AG10803 (cell line): ENCODE data around the gene CD68.

Experiments
- DNase-seq: peaks from one replicate; pipeline ENCODE4 v3.0.0; 2010; ENCODE audit warnings: low read depth
- H3K4me3 ChIP-seq: 2 replicates; pipeline ENCODE4 v1.5.1; 2011; ENCODE audit warnings: mild to moderate bottlenecking, low read length, control low read depth
- TF ChIP-seq, protein P1 (sequence below): conservative IDR thresholded peaks from 2 replicates; pipeline ENCODE4 v1.5.1; 2011; ENCODE audit warnings: mild to moderate bottlenecking, low read length, control low read depth, inconsistent platforms

Gene CD68

DNA sequence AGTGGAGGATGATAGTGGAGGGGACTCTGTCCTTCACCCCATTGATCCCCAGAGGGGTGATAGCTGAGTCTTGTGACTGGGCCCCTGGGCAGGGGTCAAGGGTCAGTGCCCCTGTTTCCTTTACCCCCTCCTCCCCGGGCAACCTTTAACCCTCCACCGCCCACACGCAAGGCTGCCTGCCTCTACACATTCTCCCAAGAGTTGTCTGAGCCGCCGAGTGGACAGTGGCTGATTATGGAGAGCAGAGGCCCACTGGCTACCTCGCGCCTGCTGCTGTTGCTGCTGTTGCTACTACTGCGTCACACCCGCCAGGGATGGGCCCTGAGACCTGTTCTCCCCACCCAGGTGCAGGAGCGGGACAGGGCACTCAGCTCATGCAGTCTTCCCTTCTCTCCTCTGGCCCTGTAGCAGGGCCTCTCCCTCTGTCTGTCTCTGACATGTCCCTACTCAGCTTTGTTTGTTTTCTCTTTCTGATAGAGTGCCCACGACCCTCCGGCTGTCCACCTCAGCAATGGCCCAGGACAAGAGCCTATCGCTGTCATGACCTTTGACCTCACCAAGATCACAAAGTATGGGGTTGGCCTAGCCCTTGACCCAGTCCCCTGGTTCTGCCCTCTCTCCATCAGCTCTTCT, 50.6 kb downstream of the CD68 start, which contains the start of gene SHBG:
Gene SHBG (plus strand): TSS at position 197 of the 633 bp plus-strand sequence. CDS start 38 bp downstream, at position 235.
- no peak for DNase-seq
- TF ChIP-seq, protein P1, sequence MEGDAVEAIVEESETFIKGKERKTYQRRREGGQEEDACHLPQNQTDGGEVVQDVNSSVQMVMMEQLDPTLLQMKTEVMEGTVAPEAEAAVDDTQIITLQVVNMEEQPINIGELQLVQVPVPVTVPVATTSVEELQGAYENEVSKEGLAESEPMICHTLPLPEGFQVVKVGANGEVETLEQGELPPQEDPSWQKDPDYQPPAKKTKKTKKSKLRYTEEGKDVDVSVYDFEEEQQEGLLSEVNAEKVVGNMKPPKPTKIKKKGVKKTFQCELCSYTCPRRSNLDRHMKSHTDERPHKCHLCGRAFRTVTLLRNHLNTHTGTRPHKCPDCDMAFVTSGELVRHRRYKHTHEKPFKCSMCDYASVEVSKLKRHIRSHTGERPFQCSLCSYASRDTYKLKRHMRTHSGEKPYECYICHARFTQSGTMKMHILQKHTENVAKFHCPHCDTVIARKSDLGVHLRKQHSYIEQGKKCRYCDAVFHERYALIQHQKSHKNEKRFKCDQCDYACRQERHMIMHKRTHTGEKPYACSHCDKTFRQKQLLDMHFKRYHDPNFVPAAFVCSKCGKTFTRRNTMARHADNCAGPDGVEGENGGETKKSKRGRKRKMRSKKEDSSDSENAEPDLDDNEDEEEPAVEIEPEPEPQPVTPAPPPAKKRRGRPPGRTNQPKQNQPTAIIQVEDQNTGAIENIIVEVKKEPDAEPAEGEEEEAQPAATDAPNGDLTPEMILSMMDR: no peak
- no peak within 1 kb of the TSS for H3K4me3 ChIP-seq
